Kidney (tissue), 14 donors: ENCODE data around the gene TSPAN14. TPM values are rescaled to one million over a fixed set of nuclear protein-coding genes. Genes with fewer than 3 reads are reported as not detected.
A peak's percentile ranks its signal among the peaks of the same experiment; 100 is the strongest.

Experiments
- DNase-seq, 5 donors: peaks; one replicate each; pipeline ENCODE4 v3.0.0-alpha.2; 2013 to 2020
- FAIRE-seq: peaks from 2 replicates; lab custom pipeline; 2012; peaks lifted over from hg19 to GRCh38; lab: Jason Lieb, UNC
- H3K27ac ChIP-seq, 2 donors: one replicate each; pipeline ENCODE4 v1.7.0; 2013; ENCODE audit warnings: low read depth in 2 of 2, low read length in 2 of 2, inconsistent platforms in 1 of 2
- H3K27me3 ChIP-seq: one replicate; pipeline ENCODE4 v1.7.1; 2013; ENCODE audit warnings: low read length, inconsistent platforms; ENCODE audit not compliant: control insufficient read depth, insufficient read depth
- H3K36me3 ChIP-seq, 3 donors: one replicate each; pipeline versions ENCODE4 v1.7.0 to v1.7.1; 2013; ENCODE audit warnings: low read length in 3 of 3, control low read depth in 1 of 3, inconsistent platforms in 1 of 3; ENCODE audit not compliant: insufficient read depth in 3 of 3, control insufficient read depth in 2 of 3
- H3K4me1 ChIP-seq, 3 donors: one replicate each; pipeline versions ENCODE4 v1.7.0 to v1.7.1; 2013; ENCODE audit warnings: low read length in 3 of 3, inconsistent platforms in 1 of 3, low read depth in 1 of 3; ENCODE audit not compliant: control insufficient read depth in 2 of 3, insufficient read depth in 2 of 3
- H3K4me3 ChIP-seq, 3 donors: one replicate each; pipeline versions ENCODE4 v1.7.0 to v1.8.1; 2013; ENCODE audit warnings: low read length in 3 of 3, control low read depth in 1 of 3, inconsistent platforms in 1 of 3
- H3K9ac ChIP-seq, 3 donors: one replicate each; pipeline versions ENCODE4 v1.7.0 to v1.7.1; 2013; ENCODE audit warnings: low read length in 3 of 3, control low read depth in 1 of 3, inconsistent platforms in 1 of 3
- H3K9me3 ChIP-seq, 3 donors: one replicate each; pipeline versions ENCODE4 v1.7.0 to v1.7.1; 2013; ENCODE audit warnings: low read length in 3 of 3, control low read depth in 1 of 3, inconsistent platforms in 1 of 3; ENCODE audit not compliant: control insufficient read depth in 2 of 3, insufficient read depth in 1 of 3
- intact Hi-C: fragments of 100-400 bp; cut with DNase I; formaldehyde crosslinking; loops from one replicate; pipeline ENCODE4 v1.11.1; 2022
- polyA plus RNA-seq: library from polyadenylated mRNA; stranded (reverse); fragments of 350-450 nt; fragmentation: Illumina TruSeq; extraction: RNeasy Lipid Tissue Mini Kit (QIAGEN cat#74804); gene quantifications from one replicate; pipeline ENCODE4 v1.2.3, GENCODE V29; 2014; ENCODE audit warnings: low read depth, low replicate concordance; ENCODE audit not compliant: insufficient read depth
- total RNA-seq: library from RNA; stranded (reverse); fragmentation: NEBNext Ultra II Directional; extraction: Animal tissue kit (Norgen Biotek cat#: 25700); gene quantifications from one replicate; pipeline ENCODE4 v1.2.1, GENCODE V29; 2021
- TF ChIP-seq, protein P1 (sequence below): IDR thresholded peaks from 3 replicates; pipeline ENCODE4 v1.5.1; 2012; ENCODE audit warnings: mild to moderate bottlenecking, moderate library complexity, borderline replicate concordance; ENCODE audit not compliant: insufficient read depth; ENCODE audit errors: extremely low read depth
- donor health status: control.
- donor health status: control.
- donor health status: control.
- donor health status: control.
- donor health status: control.
- donor health status: DM: yes; HTN: yes; CAD: no.
- donor health status: Normal renal cell carcinoma (clear cell type).

The TSPAN14 gene
- total and polyA plus RNA-seq, 2 donors from 2014 or later, result 36.8 to 183 TPM

DNA sequence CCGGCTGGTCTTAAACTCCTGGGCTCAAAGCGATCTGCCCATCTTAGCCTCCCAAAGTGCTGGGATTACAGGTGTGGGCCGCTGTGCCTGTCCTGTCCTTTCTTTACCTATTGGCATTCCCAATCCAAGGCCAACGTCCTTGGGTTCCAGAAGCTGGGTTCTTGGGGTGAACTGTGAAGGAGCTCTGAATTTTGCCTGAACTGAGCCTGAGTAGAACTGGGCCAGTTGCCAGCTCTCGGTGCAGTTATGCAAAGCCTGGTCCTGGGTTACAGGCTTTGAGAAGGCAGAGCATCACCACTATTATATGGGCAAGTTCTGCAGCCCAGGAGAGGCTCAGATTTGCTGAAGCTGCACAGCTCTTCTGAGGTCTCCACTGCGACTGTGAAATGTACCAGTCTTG lies 59.0 kb downstream of the TSPAN14 start:
- H3K4me1 ChIP-seq, result peaks cover 0 to 15% (median under 1%) of the 10 kb centered on the region in 3 donors
- TF ChIP-seq, protein P1, sequence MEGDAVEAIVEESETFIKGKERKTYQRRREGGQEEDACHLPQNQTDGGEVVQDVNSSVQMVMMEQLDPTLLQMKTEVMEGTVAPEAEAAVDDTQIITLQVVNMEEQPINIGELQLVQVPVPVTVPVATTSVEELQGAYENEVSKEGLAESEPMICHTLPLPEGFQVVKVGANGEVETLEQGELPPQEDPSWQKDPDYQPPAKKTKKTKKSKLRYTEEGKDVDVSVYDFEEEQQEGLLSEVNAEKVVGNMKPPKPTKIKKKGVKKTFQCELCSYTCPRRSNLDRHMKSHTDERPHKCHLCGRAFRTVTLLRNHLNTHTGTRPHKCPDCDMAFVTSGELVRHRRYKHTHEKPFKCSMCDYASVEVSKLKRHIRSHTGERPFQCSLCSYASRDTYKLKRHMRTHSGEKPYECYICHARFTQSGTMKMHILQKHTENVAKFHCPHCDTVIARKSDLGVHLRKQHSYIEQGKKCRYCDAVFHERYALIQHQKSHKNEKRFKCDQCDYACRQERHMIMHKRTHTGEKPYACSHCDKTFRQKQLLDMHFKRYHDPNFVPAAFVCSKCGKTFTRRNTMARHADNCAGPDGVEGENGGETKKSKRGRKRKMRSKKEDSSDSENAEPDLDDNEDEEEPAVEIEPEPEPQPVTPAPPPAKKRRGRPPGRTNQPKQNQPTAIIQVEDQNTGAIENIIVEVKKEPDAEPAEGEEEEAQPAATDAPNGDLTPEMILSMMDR, result no peak
- FAIRE-seq (no peak), DNase-seq (peak in 2 of 5 donors; percentile 15 to 24)
- H3K27ac ChIP-seq, result no peak overlapping the region
- no peaks in the 10 kb centered on the region for H3K27me3 ChIP-seq
- H3K4me3 ChIP-seq, result no peak overlapping the region
- peaks cover 3 to 71% (median 43%) of the 10 kb centered on the region in 3 donors for H3K36me3 ChIP-seq
- H3K9ac ChIP-seq, result no peak overlapping the region
- intact Hi-C loops, result no loop called here
- no peaks in the 10 kb centered on the region for H3K9me3 ChIP-seq

DNA sequence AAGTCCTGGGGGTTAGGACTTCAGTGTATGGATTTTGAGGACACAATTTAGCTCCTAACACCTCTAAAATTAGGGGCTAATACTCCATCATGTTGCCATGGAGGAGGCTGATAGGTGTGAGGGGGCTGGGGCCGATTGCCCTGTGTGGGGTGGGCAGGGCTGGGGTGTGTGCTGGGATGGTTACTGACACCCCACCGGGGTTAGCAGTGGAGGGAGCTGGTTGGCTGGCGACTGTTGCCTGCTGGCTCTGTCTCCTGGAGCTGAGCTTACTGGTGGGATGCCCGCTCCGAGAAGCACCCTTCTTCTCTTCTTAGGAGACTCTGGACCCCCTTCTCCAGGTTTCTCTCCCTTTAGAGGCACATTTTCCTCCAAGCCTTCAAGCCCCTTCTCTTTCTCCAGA lies 61.4 kb downstream of the TSPAN14 start:
- no peak overlapping the region for H3K27ac ChIP-seq

DNA sequence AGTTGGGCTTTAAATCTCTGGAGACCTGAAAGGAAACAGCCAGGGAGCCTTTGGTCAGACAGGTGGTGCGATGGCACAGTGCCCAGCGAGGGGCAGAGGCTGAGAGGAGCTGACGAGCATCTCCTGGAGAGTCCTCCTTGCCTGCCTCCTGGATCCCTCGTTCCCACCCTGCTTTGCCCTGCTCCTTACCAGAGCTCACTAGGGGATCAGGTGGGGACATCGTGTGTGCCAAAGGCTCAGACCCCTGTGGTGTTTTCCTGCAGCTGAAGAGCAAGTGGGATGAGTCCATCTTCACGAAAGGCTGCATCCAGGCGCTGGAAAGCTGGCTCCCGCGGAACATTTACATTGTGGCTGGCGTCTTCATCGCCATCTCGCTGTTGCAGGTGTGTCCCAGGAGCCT lies 61.8 kb downstream of the TSPAN14 start:
- no peak for FAIRE-seq
- Histone ChIP-seq H3K9ac (no peak overlapping the region), H3K36me3 (peaks cover 3 to 63% (median 47%) of the 10 kb centered on the region in 3 donors), H3K4me1 (peaks cover 0 to 16% (median 2%) of the 10 kb centered on the region in 3 donors), H3K27me3 (no peaks in the 10 kb centered on the region), H3K4me3 (no peak overlapping the region), H3K9me3 (no peaks in the 10 kb centered on the region), H3K27ac (no peak overlapping the region)
- TF ChIP-seq, protein P1, result no peak
- intact Hi-C loops, result no loop called here
- peak in 2 of 5 donors; percentile 24 to 61 for DNase-seq

More for the DNA sequence above, 61.4 kb downstream of the TSPAN14 start:
- H3K9me3 ChIP-seq, result no peaks in the 10 kb centered on the region
- peaks cover 3 to 65% (median 47%) of the 10 kb centered on the region in 3 donors for H3K36me3 ChIP-seq
- TF ChIP-seq, protein P1, result no peak
- H3K9ac ChIP-seq, result no peak overlapping the region
- DNase-seq, result peak in 2 of 5 donors; percentile 10 to 29
- peaks cover 0 to 16% (median 2%) of the 10 kb centered on the region in 3 donors for H3K4me1 ChIP-seq
- no peak for FAIRE-seq
- intact Hi-C loops, result no loop called here
- H3K27me3 ChIP-seq, result no peaks in the 10 kb centered on the region
- H3K4me3 ChIP-seq, result no peak overlapping the region

GRCh38 chr10:80516506-80517075 lies 62.5 kb downstream of the TSPAN14 start:
- H3K4me1 ChIP-seq, result peaks cover 0 to 16% (median 2%) of the 10 kb centered on the region in 3 donors
- intact Hi-C loops, result no loop called here
- H3K36me3 ChIP-seq, result peaks cover 3 to 57% (median 49%) of the 10 kb centered on the region in 3 donors
- H3K9me3 ChIP-seq, result no peaks in the 10 kb centered on the region
- TF ChIP-seq, protein P1, result no peak
- H3K27me3 ChIP-seq, result no peaks in the 10 kb centered on the region
- DNase-seq (peak in 2 of 5 donors; percentile 28 to 58), FAIRE-seq (no peak)
- no peak overlapping the region for H3K9ac ChIP-seq
- H3K4me3 ChIP-seq, result no peak overlapping the region
- H3K27ac ChIP-seq, result peak overlapping the region; percentile 65 to 71
